MM.1S (cell line): ENCODE results near the gene DRICH1.
"Not testable (repeated sequence)": the region's sequence is repeated elsewhere in the genome, so short reads cannot be mapped to it uniquely, and the experiment has no call there.

Source experiments
- CTCF ChIP-seq: fragments of 300-600 bp; sonication (generic); IDR thresholded peaks from 2 replicates; pipeline ENCODE4 v1.5.1; 2016; ENCODE audit warnings: antibody characterized with exemption, low read length, mixed read lengths
- EZH2phosphoT487 ChIP-seq: fragments of 300-600 bp; sonication (generic); IDR thresholded peaks from 2 replicates; pipeline ENCODE4 v1.6.1; 2018; ENCODE audit warnings: antibody characterized with exemption, low read length

DNA sequence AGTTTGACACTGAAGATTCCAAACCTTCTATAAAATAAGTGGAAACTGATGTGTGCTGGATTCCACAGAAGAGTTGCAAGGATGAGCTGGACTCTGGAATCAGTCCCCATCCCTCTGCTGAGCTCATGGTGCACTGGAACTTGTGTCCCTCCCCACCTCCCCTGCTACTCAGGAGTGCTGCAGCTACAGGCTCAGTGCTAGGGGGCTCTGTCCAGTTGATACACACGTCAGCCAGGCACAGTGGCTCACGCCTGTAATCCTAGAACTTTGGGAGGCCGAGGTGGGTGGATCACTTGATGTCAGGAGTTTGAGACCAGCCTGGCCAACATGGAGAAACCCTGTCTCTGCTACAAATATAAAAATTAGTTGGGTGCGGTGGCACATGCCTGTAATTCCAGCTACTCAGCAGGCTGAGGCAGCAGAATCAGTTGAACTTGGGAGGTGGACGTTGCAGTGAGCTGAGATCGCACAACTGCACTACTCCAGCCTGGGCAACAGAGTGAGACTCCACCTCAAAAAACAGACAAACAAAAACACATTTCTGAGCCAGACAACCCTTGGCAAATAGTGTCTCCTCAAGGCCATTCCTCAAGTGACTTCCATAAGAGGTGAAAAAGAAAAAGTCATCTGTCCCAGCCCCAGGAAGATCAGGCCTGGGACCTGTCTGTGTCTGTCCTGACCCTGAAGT is 3.9 kb downstream of the DRICH1 start:
- not testable (repeated sequence) for TF ChIP-seq CTCF, EZH2phosphoT487
